Trophoblast cell (in vitro differentiated cells and primary cell): Measurements from ENCODE around the gene BARX1. TPM values are rescaled to one million over a fixed set of nuclear protein-coding genes. Genes with fewer than 3 reads are reported as not detected.
A peak's percentile ranks its signal among the peaks of the same experiment; 100 is the strongest.

ENCODE experiments used
- DNase-seq, 2 donors: peaks; one replicate each; pipeline ENCODE4 v3.0.0-alpha.2; 2016
- H2AFZ ChIP-seq: 2 replicates; pipeline ENCODE4 v1.6.1; 2013; ENCODE audit warnings: low read length, moderate library complexity, mild to moderate bottlenecking; ENCODE audit not compliant: insufficient read depth, poor library complexity
- H2AK5ac ChIP-seq: 2 replicates; pipeline ENCODE4 v1.6.1; 2013; ENCODE audit warnings: mild to moderate bottlenecking, low read length
- H2BK120ac ChIP-seq: 2 replicates; pipeline ENCODE4 v1.6.1; 2013; ENCODE audit warnings: low read length, mild to moderate bottlenecking, moderate library complexity; ENCODE audit not compliant: insufficient read depth, poor library complexity
- H2BK12ac ChIP-seq: 2 replicates; pipeline ENCODE4 v1.6.1; 2013; ENCODE audit warnings: mild to moderate bottlenecking, low read length, moderate library complexity
- H2BK5ac ChIP-seq: 2 replicates; pipeline ENCODE4 v1.6.1; 2013; ENCODE audit warnings: low read length, low read depth, moderate library complexity, mild to moderate bottlenecking; ENCODE audit not compliant: poor library complexity
- H3K14ac ChIP-seq: 2 replicates; pipeline ENCODE4 v1.6.1; 2013; ENCODE audit warnings: mild to moderate bottlenecking, low read length
- H3K18ac ChIP-seq: 2 replicates; pipeline ENCODE4 v1.6.1; 2013; ENCODE audit warnings: mild to moderate bottlenecking, low read length
- H3K23ac ChIP-seq: 2 replicates; pipeline ENCODE4 v1.6.1; 2013; ENCODE audit warnings: low read length
- H3K27ac ChIP-seq: 2 replicates; pipeline ENCODE4 v1.5.1; 2013; ENCODE audit warnings: low read depth, mild to moderate bottlenecking, inconsistent platforms, low read length, moderate library complexity
- H3K27me3 ChIP-seq: 2 replicates; pipeline ENCODE4 v1.6.1; 2013; ENCODE audit warnings: inconsistent platforms, mild to moderate bottlenecking, low read length, moderate library complexity; ENCODE audit not compliant: insufficient read depth
- H3K36me3 ChIP-seq, 2 experiments: 1 replicate in 1 of 2; 2 replicates in 1 of 2; pipeline ENCODE4 v1.6.1; 2013; ENCODE audit warnings: low read length in 2 of 2, mild to moderate bottlenecking in 2 of 2, moderate library complexity in 1 of 2; ENCODE audit not compliant: insufficient read depth in 2 of 2, control insufficient read depth in 1 of 2
- H3K4ac ChIP-seq: 2 replicates; pipeline ENCODE4 v1.6.1; 2013; ENCODE audit warnings: low read depth, mild to moderate bottlenecking, low read length, moderate library complexity
- H3K4me1 ChIP-seq, 2 experiments: 1 replicate in 1 of 2; 2 replicates in 1 of 2; pipeline ENCODE4 v1.6.1; 2013; ENCODE audit warnings: low read length in 2 of 2, mild to moderate bottlenecking in 2 of 2, moderate library complexity in 1 of 2; ENCODE audit not compliant: insufficient read depth in 2 of 2, control insufficient read depth in 1 of 2
- H3K4me2 ChIP-seq: 2 replicates; pipeline ENCODE4 v1.6.1; 2013; ENCODE audit warnings: inconsistent platforms, mild to moderate bottlenecking, low read length, moderate library complexity
- H3K4me3 ChIP-seq: 2 replicates; pipeline ENCODE4 v1.5.1; 2013; ENCODE audit warnings: mild to moderate bottlenecking, low read depth, low read length, inconsistent platforms
- H3K79me1 ChIP-seq: one replicate; pipeline ENCODE4 v1.6.1; 2013; ENCODE audit warnings: low read length
- H3K79me2 ChIP-seq: 2 replicates; pipeline ENCODE4 v1.6.1; 2013; ENCODE audit warnings: low read length, mild to moderate bottlenecking; ENCODE audit not compliant: control insufficient read depth, insufficient read depth, poor library complexity
- H3K9ac ChIP-seq: 2 replicates; pipeline ENCODE4 v1.6.1; 2013; ENCODE audit warnings: mild to moderate bottlenecking, low read length
- H3K9me3 ChIP-seq: 2 replicates; pipeline ENCODE4 v1.6.1; 2013; ENCODE audit warnings: low read depth, mild to moderate bottlenecking, control low read depth, inconsistent platforms, low read length; ENCODE audit not compliant: insufficient read depth
- H4K12ac ChIP-seq: 2 replicates; pipeline ENCODE4 v1.6.1; 2013; ENCODE audit warnings: low read depth, mild to moderate bottlenecking, low read length, moderate library complexity
- H4K8ac ChIP-seq: 2 replicates; pipeline ENCODE4 v1.6.1; 2013; ENCODE audit warnings: low read depth, mild to moderate bottlenecking, low read length, moderate library complexity
- H4K91ac ChIP-seq: one replicate; pipeline ENCODE4 v1.6.1; 2013; ENCODE audit warnings: low read depth, mild to moderate bottlenecking, low read length, moderate library complexity
- WGBS: extraction: QIAGEN DNeasy Blood & Tissue Kit; methylation state at CpG from one replicate; pipeline ENCODE4 v1.1.7; 2013; ENCODE audit warnings: missing lambda C conversion rate; ENCODE audit not compliant: insufficient read length, insufficient coverage; ENCODE audit errors: extremely low coverage; 5-methylcytosine and 5-hydroxymethylcytosine counted together
- polyA plus RNA-seq: library from polyadenylated mRNA; stranded (reverse); fragments of 200-250 nt; gene quantifications from 2 replicates; pipeline ENCODE4 v1.2.3, GENCODE V29; 2013

BARX1 gene, protein sequence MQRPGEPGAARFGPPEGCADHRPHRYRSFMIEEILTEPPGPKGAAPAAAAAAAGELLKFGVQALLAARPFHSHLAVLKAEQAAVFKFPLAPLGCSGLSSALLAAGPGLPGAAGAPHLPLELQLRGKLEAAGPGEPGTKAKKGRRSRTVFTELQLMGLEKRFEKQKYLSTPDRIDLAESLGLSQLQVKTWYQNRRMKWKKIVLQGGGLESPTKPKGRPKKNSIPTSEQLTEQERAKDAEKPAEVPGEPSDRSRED
- polyA plus RNA-seq: 0.04 and 0.07 TPM in 2 replicates

DNA sequence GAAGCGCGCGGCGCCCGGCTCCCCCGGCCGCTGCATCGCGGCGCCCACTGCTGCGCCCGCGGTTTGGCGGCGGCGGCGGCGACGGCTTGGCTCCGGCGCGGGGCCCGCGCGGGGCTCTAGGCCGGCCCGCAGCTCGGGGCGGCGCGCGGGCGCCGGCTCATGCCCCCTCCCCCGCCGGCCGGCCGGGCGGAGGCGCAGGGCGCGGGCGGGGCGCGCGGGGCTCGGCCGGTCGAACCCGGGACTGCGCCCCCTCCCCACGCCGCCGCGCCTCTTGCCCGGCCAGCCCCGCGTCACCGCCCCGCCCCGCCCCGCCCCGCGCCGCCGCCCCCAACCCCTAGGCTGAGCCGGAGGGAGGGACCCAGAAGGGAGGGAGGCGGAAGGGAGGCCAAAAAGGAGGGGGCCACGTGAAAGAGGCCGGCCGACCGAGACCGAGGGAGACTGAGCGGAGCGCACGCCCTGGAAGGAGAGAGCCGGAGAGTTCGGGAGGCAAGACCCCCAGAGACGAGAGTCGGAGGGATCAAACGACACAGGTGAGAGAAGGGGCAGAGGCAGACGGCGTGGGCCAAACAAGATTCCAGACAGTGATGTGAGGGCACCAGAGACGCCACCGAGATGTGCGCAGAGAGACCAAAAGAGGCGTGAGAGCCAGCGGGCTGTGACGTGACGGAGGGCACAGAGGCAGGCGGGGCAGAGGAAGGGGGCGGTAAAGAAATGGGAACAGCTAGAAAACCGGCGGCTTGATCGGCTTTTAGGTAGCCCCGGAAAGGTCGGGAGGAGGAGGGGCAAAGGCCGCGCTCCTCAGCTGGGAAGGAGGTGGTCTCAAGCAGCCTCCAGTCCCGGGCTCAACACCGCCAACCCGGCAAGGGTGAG is at the start of gene BARX1:
BARX1 (minus strand) TSS at position 245 of the 870 bp plus-strand sequence; CDS start at position 36, 209 bp downstream.
- Histone ChIP-seq H3K36me3 (no peaks in the 10 kb centered on the region), H3K4me2 (peak within 1 kb of the TSS; percentile 44), H3K27ac (no peak within 1 kb of the TSS), H2AFZ (no peak within 1 kb of the TSS), H3K4ac (no peak within 1 kb of the TSS), H3K14ac (no peak within 1 kb of the TSS), H4K12ac (no peak within 1 kb of the TSS), H3K9ac (no peak within 1 kb of the TSS), H3K18ac (no peak within 1 kb of the TSS), H2AK5ac (no peak within 1 kb of the TSS), H3K23ac (no peak within 1 kb of the TSS), H3K79me2 (no peaks in the 10 kb centered on the region), H4K91ac (no peak within 1 kb of the TSS), H4K8ac (no peak within 1 kb of the TSS), H3K9me3 (peaks cover 33% of the 10 kb centered on the region), H2BK12ac (no peak within 1 kb of the TSS), H3K4me3 (peak within 1 kb of the TSS; percentile 11), H3K27me3 (peaks cover 97% of the 10 kb centered on the region), H2BK120ac (no peak within 1 kb of the TSS), H3K79me1 (no peaks in the 10 kb centered on the region), H2BK5ac (no peak within 1 kb of the TSS), H3K4me1 (peaks cover 18 to 30% of the 10 kb centered on the region in 2 experiments)
- WGBS: no CpG with 5 or more reads among the region's 102 CpGs
- no peak for DNase-seq

DNA sequence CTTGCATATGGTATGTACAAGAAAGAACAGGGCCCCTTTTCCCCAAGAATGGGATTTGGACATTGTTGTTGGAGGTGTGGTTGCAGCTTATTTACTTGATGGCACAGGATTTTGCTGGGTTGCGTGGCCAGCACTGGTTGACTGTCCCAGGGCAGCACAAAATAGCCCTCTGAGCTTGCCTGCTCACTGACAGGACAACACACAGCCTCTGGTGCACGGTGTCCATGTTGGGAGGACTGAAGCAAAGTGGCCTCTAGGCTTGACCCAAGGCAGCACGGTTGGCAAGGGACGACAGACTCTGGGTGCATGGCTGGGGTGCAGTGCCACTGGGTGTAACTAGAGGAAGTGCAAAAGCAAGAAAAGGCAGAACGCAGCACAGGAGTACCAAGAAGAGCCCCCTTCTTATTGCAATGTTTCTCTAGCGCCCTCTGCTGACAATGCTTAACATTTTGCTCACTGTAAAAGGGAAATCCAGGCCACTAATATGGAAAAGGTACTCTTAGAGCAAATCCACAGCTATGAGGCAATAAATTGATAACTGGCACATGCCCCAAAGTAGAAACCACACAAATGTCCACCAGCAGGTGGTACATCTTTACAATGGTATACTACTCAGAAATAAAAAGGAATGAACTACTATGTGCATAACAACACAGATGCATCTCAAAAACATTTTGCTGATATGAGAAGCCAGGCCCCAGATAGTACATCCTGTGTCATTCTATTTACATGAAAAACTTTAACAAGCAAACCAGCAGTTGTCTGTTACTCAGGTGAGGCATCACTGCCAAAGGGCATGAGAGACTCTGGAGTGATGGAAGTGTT is 47.4 kb upstream of the BARX1 start:
- H2AFZ ChIP-seq: no peak overlapping the region
- H3K27me3 ChIP-seq: no peaks in the 10 kb centered on the region
- H3K23ac ChIP-seq: no peak overlapping the region
- no peak overlapping the region for H4K12ac ChIP-seq
- no peak overlapping the region for H3K4ac ChIP-seq
- no peaks in the 10 kb centered on the region for H3K79me1 ChIP-seq
- H2AK5ac ChIP-seq: no peak overlapping the region
- no peak overlapping the region for H2BK120ac ChIP-seq
- H2BK5ac ChIP-seq: no peak overlapping the region
- no peak overlapping the region for H3K14ac ChIP-seq
- WGBS: no CpG with 5 or more reads among the region's 6 CpGs
- no peaks in the 10 kb centered on the region for H3K36me3 ChIP-seq
- peaks cover 2% of the 10 kb centered on the region for H3K9me3 ChIP-seq
- no peak overlapping the region for H3K9ac ChIP-seq
- H3K4me1 ChIP-seq: no peaks in the 10 kb centered on the region
- H3K18ac ChIP-seq: no peak overlapping the region
- no peak overlapping the region for H3K27ac ChIP-seq
- H2BK12ac ChIP-seq: no peak overlapping the region
- no peaks in the 10 kb centered on the region for H3K79me2 ChIP-seq
- no peak overlapping the region for H4K91ac ChIP-seq
- no peak overlapping the region for H4K8ac ChIP-seq
- H3K4me2 ChIP-seq: no peak overlapping the region
- DNase-seq: peak; percentile 33 to 70
- H3K4me3 ChIP-seq: no peak overlapping the region

- Histone ChIP-seq H3K9ac (no peak overlapping the region), H2BK5ac (no peak overlapping the region), H2AK5ac (no peak overlapping the region), H3K14ac (no peak overlapping the region), H3K4me2 (no peak overlapping the region), H3K36me3 (peaks cover 0 to 1% of the 10 kb centered on the region in 2 experiments), H3K79me1 (no peaks in the 10 kb centered on the region), H3K79me2 (no peaks in the 10 kb centered on the region), H3K9me3 (peaks cover 4% of the 10 kb centered on the region), H3K4me1 (no peaks in the 10 kb centered on the region), H2AFZ (no peak overlapping the region), H3K27me3 (no peaks in the 10 kb centered on the region), H2BK12ac (no peak overlapping the region), H3K4ac (no peak overlapping the region), H2BK120ac (no peak overlapping the region), H3K4me3 (no peak overlapping the region), H4K8ac (no peak overlapping the region), H3K18ac (no peak overlapping the region), H4K91ac (no peak overlapping the region), H3K23ac (no peak overlapping the region), H4K12ac (no peak overlapping the region), H3K27ac (no peak overlapping the region)
- DNase-seq: no peak
Observed at GRCh38 chr9:93996863-93997262, 41.7 kb upstream of the BARX1 start.

GRCh38 chr9:93996367-93996766 is 41.2 kb upstream of the BARX1 start:
- no peaks in the 10 kb centered on the region for H3K79me1 ChIP-seq
- WGBS: no CpG with 5 or more reads among the region's 3 CpGs
- no peak overlapping the region for H4K8ac ChIP-seq
- H3K18ac ChIP-seq: no peak overlapping the region
- no peak overlapping the region for H4K12ac ChIP-seq
- no peak overlapping the region for H3K4me3 ChIP-seq
- H3K4me2 ChIP-seq: no peak overlapping the region
- H3K36me3 ChIP-seq: peaks cover 0 to 1% of the 10 kb centered on the region in 2 experiments
- no peaks in the 10 kb centered on the region for H3K27me3 ChIP-seq
- H3K79me2 ChIP-seq: no peaks in the 10 kb centered on the region
- no peak for DNase-seq
- H2BK5ac ChIP-seq: no peak overlapping the region
- H2BK12ac ChIP-seq: no peak overlapping the region
- H3K14ac ChIP-seq: no peak overlapping the region
- H3K9me3 ChIP-seq: peaks cover 4% of the 10 kb centered on the region
- no peak overlapping the region for H2AK5ac ChIP-seq
- H4K91ac ChIP-seq: no peak overlapping the region
- H3K23ac ChIP-seq: no peak overlapping the region
- H3K4me1 ChIP-seq: no peaks in the 10 kb centered on the region
- no peak overlapping the region for H3K9ac ChIP-seq
- no peak overlapping the region for H3K27ac ChIP-seq
- no peak overlapping the region for H2BK120ac ChIP-seq
- H3K4ac ChIP-seq: no peak overlapping the region
- H2AFZ ChIP-seq: no peak overlapping the region
